ENCODE results near the gene STAT6.
A peak's percentile ranks its signal among the peaks of the same experiment; 100 is the strongest.

STAT6 gene

DNA sequence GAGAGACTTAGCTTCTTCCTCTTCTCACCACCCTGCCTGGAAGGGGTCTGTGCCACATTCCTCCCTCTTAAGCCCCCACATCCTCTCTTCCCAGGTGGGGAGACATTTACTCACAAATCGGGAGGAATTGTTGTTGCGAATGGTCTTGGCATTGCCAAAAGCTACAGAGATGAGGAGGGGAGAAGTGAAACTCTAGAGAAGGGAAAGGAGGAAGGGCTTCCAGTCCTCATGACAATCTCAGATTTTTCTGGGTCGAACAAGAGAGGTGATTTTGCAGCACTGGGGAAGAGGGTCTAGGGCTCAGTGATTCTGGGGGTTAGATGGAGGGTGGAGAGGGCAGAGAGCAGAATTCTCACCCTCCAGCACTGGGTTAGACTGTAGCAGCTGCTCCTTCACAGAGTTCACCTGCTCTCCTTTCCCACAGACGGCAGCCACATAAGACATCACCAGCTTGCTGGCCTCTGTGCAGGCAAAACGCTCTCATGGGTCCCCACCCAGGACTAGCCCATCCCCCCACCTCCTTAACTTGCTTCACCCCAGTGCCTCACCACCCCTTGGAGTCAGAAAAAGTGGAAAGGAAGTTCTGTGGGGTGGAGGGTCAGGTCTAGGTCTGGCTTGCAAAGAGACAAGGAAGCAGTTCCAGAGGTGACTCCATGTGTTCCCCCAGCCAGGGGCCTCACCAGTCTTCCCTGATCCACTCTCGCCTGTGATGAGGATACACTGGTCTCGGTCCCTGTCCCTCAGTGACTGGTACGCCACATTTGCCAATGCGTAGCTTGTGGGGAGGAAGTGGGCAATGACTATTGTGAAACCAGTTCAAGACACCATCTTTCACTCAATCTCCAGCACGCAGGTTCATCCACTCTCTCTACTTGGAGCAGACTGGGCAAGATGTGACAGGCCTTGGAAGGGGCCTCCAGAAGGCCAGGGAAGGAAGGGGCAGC, 63.9 kb downstream of the STAT6 start:
- DNase-seq: peak; percentile 12

DNA sequence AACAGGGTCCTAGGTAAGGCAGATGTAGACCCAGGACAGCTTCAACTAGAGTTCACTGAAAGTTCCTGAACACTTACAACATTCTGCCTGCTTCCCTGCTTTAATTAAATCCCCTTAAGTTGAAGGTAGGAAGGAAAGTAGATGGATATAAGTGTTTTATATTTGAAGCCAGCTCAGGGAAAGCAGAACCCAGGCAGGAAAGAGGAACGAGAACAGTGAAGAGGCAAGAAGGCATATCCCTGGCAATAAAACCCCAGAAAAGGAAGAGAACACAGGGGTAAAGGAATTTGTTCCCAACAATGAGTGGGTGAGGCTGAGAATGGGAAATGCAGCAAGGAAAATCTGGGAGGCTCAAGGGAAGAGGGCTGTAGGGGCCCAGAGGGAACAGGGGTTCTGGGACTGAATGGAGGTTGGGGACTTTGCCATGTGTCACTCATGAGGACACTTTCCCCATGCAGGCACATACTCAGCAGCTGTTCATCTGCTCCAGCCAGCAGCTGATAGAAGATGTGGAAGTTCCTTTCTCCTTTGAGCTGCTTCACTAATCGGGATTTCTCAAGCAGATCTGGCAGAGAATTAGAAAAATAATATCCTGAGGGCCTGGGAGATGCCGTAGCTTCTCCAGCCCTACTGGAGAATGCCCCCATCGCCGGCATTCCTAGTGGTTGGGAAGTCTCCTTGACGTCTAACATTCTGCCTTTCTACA, 64.9 kb downstream of the STAT6 start:
- no peak for DNase-seq
